GM10248 (cell line): ENCODE results near the gene EHBP1L1.
A peak's percentile ranks its signal among the peaks of the same experiment; 100 is the strongest.

ENCODE experiments used
- CTCF ChIA-PET: fragments of 300-600 bp; sonication (Branson Sonifier 250); formaldehyde crosslinking; extraction: SDS; loops from one replicate; lab custom pipeline; 2021; ENCODE audit warnings: antibody characterized with exemption; lab: Yijun Ruan, JAX
- POLR2A ChIA-PET: fragments of 350-650 bp; sonication (Branson Sonifier 250); formaldehyde crosslinking; extraction: SDS; loops from one replicate; lab custom pipeline; 2020; ENCODE audit warnings: antibody characterized with exemption; lab: Yijun Ruan, JAX
- DNase-seq: peaks from one replicate; pipeline ENCODE4 v3.0.0; 2012; ENCODE audit errors: extremely low spot score
- TF ChIP-seq, protein P1 (sequence below): IDR thresholded peaks from 2 replicates; pipeline ENCODE4 v1.5.1; 2012; ENCODE audit warnings: mild to moderate bottlenecking, low read depth; ENCODE audit errors: extremely low read depth, missing control alignments, control extremely low read depth

EHBP1L1 gene

DNA sequence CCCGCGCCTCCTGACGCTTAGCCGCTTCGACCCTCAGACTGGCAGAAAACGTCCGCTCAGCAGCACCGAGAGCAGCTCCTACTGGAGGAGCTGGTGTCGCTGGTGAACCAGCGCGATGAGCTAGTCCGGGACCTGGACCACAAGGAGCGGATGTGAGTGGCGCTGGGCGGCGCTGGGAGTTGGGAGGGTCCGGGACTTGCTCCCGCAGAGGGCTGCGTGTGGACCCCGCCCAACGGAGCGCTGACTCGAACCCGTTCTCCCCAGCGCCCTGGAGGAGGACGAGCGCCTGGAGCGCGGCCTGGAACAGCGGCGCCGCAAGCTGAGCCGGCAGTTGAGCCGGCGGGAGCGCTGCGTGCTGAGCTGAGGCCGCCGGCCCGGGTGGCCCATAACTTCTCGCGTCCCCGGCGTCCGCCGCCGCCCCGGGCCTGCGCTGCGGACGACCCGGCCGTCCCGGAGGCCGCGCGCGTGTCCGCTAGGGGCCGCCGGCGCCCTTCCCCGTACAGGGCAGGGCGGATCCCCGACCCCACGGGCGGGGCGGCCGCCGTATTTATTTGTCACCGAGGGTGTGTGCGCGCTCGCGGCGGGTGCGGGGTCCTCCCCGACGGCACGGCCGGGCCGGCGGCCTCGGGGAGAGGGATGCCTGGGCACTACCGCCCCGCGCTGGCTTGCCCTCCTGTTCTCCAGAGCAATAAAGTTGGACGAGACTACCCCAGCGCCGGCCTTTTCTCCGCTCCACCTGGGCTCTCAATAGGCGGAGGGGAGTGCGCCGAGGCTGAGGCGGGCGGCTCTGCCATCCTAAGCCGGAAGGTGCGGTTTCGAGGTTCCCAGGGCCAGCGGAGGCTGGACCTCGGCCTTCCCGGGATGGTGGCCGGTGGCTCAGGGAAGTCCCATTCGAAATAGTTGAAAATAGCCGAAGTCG lies 16.3 kb downstream of the EHBP1L1 start:
- TF ChIP-seq, protein P1, sequence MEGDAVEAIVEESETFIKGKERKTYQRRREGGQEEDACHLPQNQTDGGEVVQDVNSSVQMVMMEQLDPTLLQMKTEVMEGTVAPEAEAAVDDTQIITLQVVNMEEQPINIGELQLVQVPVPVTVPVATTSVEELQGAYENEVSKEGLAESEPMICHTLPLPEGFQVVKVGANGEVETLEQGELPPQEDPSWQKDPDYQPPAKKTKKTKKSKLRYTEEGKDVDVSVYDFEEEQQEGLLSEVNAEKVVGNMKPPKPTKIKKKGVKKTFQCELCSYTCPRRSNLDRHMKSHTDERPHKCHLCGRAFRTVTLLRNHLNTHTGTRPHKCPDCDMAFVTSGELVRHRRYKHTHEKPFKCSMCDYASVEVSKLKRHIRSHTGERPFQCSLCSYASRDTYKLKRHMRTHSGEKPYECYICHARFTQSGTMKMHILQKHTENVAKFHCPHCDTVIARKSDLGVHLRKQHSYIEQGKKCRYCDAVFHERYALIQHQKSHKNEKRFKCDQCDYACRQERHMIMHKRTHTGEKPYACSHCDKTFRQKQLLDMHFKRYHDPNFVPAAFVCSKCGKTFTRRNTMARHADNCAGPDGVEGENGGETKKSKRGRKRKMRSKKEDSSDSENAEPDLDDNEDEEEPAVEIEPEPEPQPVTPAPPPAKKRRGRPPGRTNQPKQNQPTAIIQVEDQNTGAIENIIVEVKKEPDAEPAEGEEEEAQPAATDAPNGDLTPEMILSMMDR = no peak
- POLR2A ChIA-PET = no interaction called here
- CTCF ChIA-PET = interaction anchor here (1.0 to 24.8 kb wide), 8 partner anchors 7 to 177 kb away, joined by 3 to 351 read pairs (median 39); partner anchors contain the start of genes EHBP1L1, FAM89B, KCNK7 and MAP3K11
- no peak for DNase-seq

DNA sequence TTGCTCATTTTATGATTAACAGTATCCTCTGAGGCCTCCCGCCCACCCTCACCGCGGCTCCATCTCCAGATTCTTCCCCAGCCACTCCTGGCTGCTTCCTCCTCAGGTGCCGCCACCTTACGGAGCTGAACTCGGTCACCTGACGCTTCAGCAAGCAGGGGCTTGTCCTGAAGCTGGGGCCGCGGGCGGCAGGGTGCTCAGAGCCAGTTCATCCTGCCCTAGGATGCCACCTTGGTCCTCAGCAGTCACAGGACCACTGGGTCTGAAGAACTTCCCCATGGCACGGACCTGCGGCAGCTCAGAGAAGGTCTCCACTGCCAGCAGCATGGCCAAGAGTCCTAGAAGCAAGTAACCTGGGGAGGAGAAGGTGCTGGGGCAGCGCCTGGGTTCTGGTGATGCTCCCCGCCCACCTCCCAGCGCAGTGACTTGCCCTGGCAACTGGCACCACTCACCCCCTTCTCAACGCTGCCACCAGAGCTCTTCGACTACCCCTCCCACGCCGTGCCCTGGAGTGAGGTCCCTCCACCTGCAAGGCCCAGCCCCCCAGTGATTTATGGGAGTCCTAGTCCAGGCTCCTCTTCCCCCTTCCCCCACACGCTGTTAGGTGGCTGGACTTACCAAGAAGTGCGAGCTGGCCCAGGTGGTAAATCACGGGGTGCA lies 17.1 kb downstream of the EHBP1L1 start:
- no peak for DNase-seq
- TF ChIP-seq, protein P1 = no peak
- POLR2A ChIA-PET = no interaction called here

DNA sequence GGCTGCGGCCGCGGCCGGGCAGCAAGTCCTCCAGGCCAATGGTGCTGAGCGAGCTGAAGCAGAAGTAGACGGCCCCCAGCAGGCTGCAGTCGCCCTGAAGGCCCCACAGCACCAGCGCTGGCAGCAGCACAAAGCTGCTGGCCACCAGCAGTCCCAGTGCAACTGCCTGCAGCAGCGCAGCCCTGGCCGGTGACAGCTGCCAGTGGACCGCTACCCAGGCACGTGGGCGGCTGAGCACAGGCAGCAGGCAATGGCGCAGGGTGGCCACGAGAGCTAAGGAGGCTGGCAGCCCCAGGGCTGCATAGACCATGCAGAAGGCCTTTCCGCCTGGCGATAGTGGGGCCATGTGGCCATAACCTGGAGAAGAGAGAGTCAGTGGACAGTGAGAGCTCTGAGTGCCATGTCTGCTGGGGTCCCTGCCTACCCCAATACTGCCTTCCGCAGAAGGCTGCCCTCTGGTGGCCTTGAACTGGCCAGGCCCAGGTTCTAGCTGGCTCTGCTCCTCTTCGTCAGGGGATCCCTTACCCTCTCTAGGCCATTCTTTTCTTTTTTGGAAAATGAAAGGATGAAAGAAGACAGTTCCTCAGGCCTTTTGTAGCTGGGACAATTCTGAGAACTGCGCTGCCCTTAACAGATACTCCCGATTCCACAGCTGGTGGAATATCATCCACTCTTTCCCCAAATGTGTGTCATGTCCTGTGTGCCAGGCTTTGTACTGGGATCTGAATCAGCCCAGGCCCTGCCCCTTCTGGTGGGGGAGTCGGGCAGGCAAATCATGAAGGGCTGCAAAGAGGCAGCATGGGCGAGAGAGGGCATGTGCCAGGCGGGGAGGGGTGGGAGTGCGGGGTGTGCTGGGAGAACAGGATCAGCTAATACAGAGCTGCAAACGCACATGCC lies 17.9 kb downstream of the EHBP1L1 start:
- ChIA-PET POLR2A (no interaction called here), CTCF (interaction anchor here (0.9 to 24.8 kb wide), 15 partner anchors 8 to 240 kb away, joined by 3 to 351 read pairs (median 6); partner anchors contain the start of genes EHBP1L1, FAM89B, KCNK7 and MAP3K11)
- TF ChIP-seq, protein P1 = peak; percentile 76
- DNase-seq = peak; percentile 70

More for the DNA sequence above, 17.1 kb downstream of the EHBP1L1 start:
- CTCF ChIA-PET = interaction anchor here (0.9 to 24.8 kb wide), 12 partner anchors 7 to 241 kb away, joined by 3 to 351 read pairs (median 6); partner anchors contain the start of genes EHBP1L1, FAM89B, KCNK7 and MAP3K11

DNA sequence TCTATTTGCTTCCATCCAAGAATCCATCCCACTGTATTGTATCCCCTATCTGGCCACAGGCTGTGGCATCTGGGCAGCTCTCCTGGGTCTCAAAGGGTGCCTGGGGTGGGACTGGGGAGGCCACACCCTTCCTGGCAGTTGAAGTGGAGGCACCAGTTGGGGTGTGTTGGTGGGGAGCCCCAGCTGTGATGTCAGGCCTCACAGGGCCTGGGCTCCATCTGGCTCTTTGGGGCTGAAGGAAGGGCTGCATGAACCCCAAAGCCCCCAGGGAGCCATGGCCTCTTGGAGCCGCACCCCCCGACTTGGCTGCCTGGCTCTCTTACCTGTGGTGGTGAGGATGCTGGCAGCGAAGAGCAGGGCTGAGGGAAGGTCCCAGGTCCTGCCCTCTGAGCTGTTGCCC lies 19.3 kb downstream of the EHBP1L1 start:
- ChIA-PET POLR2A (no interaction called here), CTCF (interaction anchor here (1.4 to 24.8 kb wide), 4 partner anchors 8 to 54 kb away, joined by 6 to 351 read pairs (median 196); partner anchors contain the start of genes EHBP1L1, KCNK7, MAP3K11 and PCNX3)
- DNase-seq = no peak
- TF ChIP-seq, protein P1 = no peak

DNA sequence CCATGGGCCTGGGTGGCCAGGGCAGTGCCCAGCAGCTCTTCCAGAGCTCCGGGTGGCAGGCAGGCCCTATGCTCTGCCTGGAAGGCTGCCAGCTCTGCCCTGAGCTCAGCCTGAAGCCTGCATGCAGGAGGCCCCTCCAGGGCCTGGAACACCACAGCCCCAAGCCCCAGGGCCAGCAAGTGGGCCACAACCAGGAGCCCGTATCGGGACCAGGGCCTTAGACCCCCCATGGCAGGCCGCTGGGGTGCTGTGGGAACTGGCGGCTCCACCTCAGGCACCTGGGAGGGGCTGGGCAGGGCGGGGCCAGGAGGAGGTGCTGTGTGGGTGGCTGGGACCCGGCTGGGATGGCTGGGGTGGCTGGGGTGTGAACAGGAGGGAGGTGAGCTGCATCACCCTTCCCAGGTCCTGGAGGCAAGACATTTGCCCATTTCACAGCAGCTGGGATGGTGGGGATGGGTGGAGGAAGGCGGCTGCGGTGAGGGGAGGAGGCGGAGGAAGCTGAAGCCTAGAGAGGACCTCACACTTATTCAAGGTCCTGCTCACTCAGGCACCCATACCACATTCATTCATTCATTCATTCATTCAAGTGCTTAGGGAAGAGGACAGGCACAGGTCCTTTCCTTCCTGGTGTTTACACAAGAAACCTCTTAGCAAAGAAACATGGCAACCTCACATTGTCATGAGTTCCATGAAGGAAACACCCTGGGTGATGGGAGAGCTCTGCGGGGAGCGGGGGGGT lies 19.9 kb downstream of the EHBP1L1 start, which contains the start of gene KCNK7:
TSS of gene KCNK7 (minus strand) at position 258 of the 739 bp plus-strand sequence. CDS start at position 230, 28 bp downstream.
- POLR2A ChIA-PET = interaction anchor here (0.7 kb wide), 1 partner anchor 51 kb away, joined by 3 read pairs; no protein-coding TSS in a partner anchor
- DNase-seq = peak; percentile 31
- TF ChIP-seq, protein P1 = no peak
- CTCF ChIA-PET = interaction anchor here (4.4 to 24.8 kb wide), 3 partner anchors 8 to 55 kb away, joined by 41 to 351 read pairs (median 351); partner anchors contain the start of genes EHBP1L1, KCNK7, MAP3K11 and PCNX3
